AG09309 (cell line): ENCODE measurements around the gene GALNT15.

Source experiments
- DNase-seq: peaks from one replicate; pipeline ENCODE4 v3.0.0-alpha.2; 2010; ENCODE audit warnings: low read depth
- H3K4me3 ChIP-seq: 2 replicates; pipeline ENCODE4 v1.5.1; 2011; ENCODE audit warnings: mild to moderate bottlenecking, low read depth, low read length, moderate library complexity; ENCODE audit not compliant: control insufficient read depth
- CTCF ChIP-seq: IDR thresholded peaks from 2 replicates; pipeline ENCODE4 v1.5.1; 2011; ENCODE audit warnings: mild to moderate bottlenecking, low read depth, low read length, inconsistent platforms; ENCODE audit not compliant: insufficient read depth, control insufficient read depth; ENCODE audit errors: missing control alignments

GALNT15 gene

GRCh38 chr3:16174389-16174788 lies at the start of gene GALNT15:
Gene GALNT15 (plus strand): TSS chr3:16174680. CDS start chr3:16175152, 472 bp downstream.
- DNase-seq = peak; percentile 91
- no peak within 1 kb of the TSS for H3K4me3 ChIP-seq
- TF ChIP-seq CTCF = no peak

- TF ChIP-seq CTCF = no peak
- H3K4me3 ChIP-seq = no peak overlapping the region
- DNase-seq = no peak
These were observed 47.8 kb upstream of the GALNT15 start for GRCh38 chr3:16126634-16127033.

DNA sequence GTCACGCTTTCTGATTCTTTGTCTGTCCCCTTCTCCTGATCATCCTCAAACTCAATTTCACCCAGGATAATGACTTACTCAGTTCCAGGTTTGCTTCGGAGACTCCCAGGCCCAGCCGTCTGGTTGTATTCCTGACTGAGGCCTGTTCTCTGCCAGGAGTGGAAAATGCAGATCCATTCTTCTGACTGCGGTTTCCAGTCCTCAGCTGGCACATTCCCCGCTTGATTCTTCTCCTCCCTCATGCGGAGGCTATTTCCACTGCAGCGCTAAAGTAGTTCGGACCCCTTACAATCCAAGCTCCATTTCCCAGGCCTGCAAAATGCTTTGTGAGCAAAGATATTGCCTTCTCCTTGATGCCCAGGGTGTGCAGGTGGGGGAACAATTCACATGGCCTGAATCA lies 47.2 kb upstream of the GALNT15 start:
- H3K4me3 ChIP-seq = no peak overlapping the region
- DNase-seq = no peak
- TF ChIP-seq CTCF = no peak

DNA sequence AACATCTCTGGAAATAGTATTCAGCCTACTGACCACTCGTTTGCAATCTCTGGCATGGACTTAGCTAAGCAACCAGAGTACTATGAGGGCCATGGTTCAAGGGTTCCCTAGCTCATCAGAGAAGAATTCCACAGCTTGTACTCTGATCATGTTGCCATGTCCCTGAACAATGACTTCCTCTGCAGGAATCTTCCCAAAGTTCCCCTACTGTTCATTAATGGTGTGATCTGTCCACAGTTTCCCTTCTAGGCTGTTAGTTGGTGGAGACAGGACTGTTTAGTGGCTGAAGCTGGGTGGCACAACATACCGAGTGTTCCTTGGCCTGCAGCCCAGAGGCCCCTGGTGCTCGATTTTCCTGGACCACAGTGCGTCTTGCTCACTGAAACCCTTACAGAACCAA lies 44.4 kb upstream of the GALNT15 start:
- no peak overlapping the region for H3K4me3 ChIP-seq
- no peak for TF ChIP-seq CTCF
- peak; percentile 77 for DNase-seq

DNA sequence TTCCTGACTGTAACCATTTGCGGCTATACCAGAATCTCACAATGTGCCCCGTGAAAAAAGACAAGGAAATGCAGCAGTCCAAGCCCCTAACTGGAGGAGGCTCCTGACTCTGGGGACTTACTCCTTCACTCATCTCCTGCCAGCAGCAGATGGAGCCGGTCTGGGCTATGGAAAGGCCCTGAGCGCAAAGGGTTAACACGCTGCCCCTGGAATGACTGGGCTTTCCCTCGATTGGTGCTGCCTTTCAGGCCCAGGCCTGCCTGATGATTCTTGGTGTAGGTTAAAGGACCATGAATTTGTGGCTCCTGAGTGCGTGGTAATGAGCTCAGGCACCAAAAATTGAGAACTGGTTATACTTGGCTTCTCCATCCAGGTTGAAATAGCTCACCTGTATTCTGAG lies 42.3 kb upstream of the GALNT15 start:
- no peak for DNase-seq
- TF ChIP-seq CTCF = no peak

GRCh38 chr3:16132928-16133327 lies 41.6 kb upstream of the GALNT15 start:
- no peak for DNase-seq
- TF ChIP-seq CTCF = no peak
- H3K4me3 ChIP-seq = no peak overlapping the region

More for the DNA sequence above, 42.3 kb upstream of the GALNT15 start:
- H3K4me3 ChIP-seq = no peak overlapping the region
